NCI-H526 treated with DMSO at 0.1 percent for 48 hours (cell line): ENCODE results near the gene RNASE12.
"Not testable (repeated sequence)": the region's sequence is repeated elsewhere in the genome, so short reads cannot be mapped to it uniquely, and the experiment has no call there.

Source experiments
- DNase-seq: peaks from one replicate; lab custom pipeline; 2025; lab: John Stamatoyannopoulos, UW

RNASE12 gene

GRCh38 chr14:20591235-20591634 lies at the start of gene RNASE12:
RNASE12 (minus strand) TSS chr14:20591376; CDS start chr14:20590723, 653 bp downstream.
- no peak for DNase-seq

GRCh38 chr14:20632831-20633691 lies 41.9 kb upstream of the RNASE12 start:
- peak; percentile 22 for DNase-seq

- no peak for DNase-seq
Observed at GRCh38 chr14:20632448-20632830, 41.3 kb upstream of the RNASE12 start.

GRCh38 chr14:20631880-20632389 lies 40.8 kb upstream of the RNASE12 start:
- DNase-seq, result no peak

GRCh38 chr14:20631023-20631879 lies 40.1 kb upstream of the RNASE12 start:
- DNase-seq, result peak; percentile 5

GRCh38 chr14:20630340-20631022 lies 39.3 kb upstream of the RNASE12 start:
- DNase-seq, result no peak

GRCh38 chr14:20628063-20628854 lies 37.1 kb upstream of the RNASE12 start:
- no peak for DNase-seq

- no peak for DNase-seq
Observed at GRCh38 chr14:20627346-20628027, 36.3 kb upstream of the RNASE12 start.

- DNase-seq, result no peak
Observed at GRCh38 chr14:20626274-20626673, 35.1 kb upstream of the RNASE12 start.

- no peak for DNase-seq
Observed at GRCh38 chr14:20624495-20625070, 33.4 kb upstream of the RNASE12 start.

- no peak for DNase-seq
Observed at GRCh38 chr14:20623798-20624197, 32.6 kb upstream of the RNASE12 start.

GRCh38 chr14:20622816-20623291 lies 31.7 kb upstream of the RNASE12 start:
- DNase-seq, result no peak

- no peak for DNase-seq
Observed at GRCh38 chr14:20620798-20621478, 29.8 kb upstream of the RNASE12 start.

- DNase-seq, result not testable (repeated sequence)
Observed at GRCh38 chr14:20619688-20620087, 28.5 kb upstream of the RNASE12 start.

- DNase-seq, result no peak
Observed at GRCh38 chr14:20618271-20618749, 27.1 kb upstream of the RNASE12 start.

- no peak for DNase-seq
Observed at GRCh38 chr14:20617138-20618003, 26.2 kb upstream of the RNASE12 start.

- no peak for DNase-seq
Observed at GRCh38 chr14:20615996-20616395, 24.8 kb upstream of the RNASE12 start.

GRCh38 chr14:20614038-20614840 lies 23.1 kb upstream of the RNASE12 start:
- no peak for DNase-seq
